IMR-90 (cell line): ENCODE results near the gene DCLRE1B. TPM values are rescaled to one million over a fixed set of nuclear protein-coding genes. Genes with fewer than 3 reads are reported as not detected.

ENCODE experiments used
- ATAC-seq: fragments of 200-7000 bp; cut with Tn5 transposase; 2 replicates; pipeline ENCODE4 v1.9.1; 2020; ENCODE audit warnings: low read depth, mild to moderate bottlenecking, moderate library complexity
- BruUV-seq: library from RNA; stranded (reverse); fragments of 400-500 nt; replicated peaks from 2 replicates; lab custom pipeline; 2021; lab: Mats Ljungman, UMichigan
- CTCF ChIA-PET: fragments of 300-600 bp; formaldehyde crosslinking; extraction: SDS; loops from one replicate; lab custom pipeline; 2021; ENCODE audit warnings: antibody characterized with exemption; lab: Yijun Ruan, JAX
- POLR2A ChIA-PET: fragments of 300-600 bp; sonication (Branson Sonifier 250); formaldehyde crosslinking; loops from one replicate; lab custom pipeline; 2022; ENCODE audit warnings: antibody characterized with exemption; ENCODE audit not compliant: unreplicated experiment; lab: Charles Lee
- DNase-seq: peaks from one replicate; pipeline ENCODE4 v3.0.0; 2013
- H2AFZ ChIP-seq: replicated peaks from 2 replicates; pipeline ENCODE3; 2013; ENCODE audit warnings: low read length, mild to moderate bottlenecking; ENCODE audit not compliant: poor library complexity
- H2AK5ac ChIP-seq: 2 replicates; pipeline ENCODE4 v1.6.1; 2013; ENCODE audit warnings: low read depth, low read length, inconsistent platforms
- H2AK9ac ChIP-seq: replicated peaks from 2 replicates; pipeline ENCODE3; 2013; ENCODE audit warnings: mild to moderate bottlenecking, low read depth, low read length, moderate library complexity; ENCODE audit not compliant: poor library complexity
- H2BK120ac ChIP-seq: 2 replicates; pipeline ENCODE4 v1.6.1; 2013; ENCODE audit warnings: low read depth, low read length, inconsistent platforms
- H2BK15ac ChIP-seq: 3 replicates; pipeline ENCODE4 v1.6.1; 2013; ENCODE audit warnings: low read depth, low read length, inconsistent platforms
- H2BK20ac ChIP-seq: 2 replicates; pipeline ENCODE4 v1.6.1; 2013; ENCODE audit warnings: low read depth, mild to moderate bottlenecking, inconsistent platforms, low read length, moderate library complexity
- H2BK5ac ChIP-seq: 2 replicates; pipeline ENCODE4 v1.6.1; 2013; ENCODE audit warnings: mild to moderate bottlenecking, low read depth, low read length, inconsistent platforms; ENCODE audit not compliant: poor library complexity, severe bottlenecking
- H3K14ac ChIP-seq: replicated peaks from 2 replicates; pipeline ENCODE4 v1.6.1; 2013; ENCODE audit warnings: low read depth, low read length, inconsistent platforms
- H3K18ac ChIP-seq: 2 replicates; pipeline ENCODE4 v1.6.1; 2013; ENCODE audit warnings: low read depth, low read length, control low read depth
- H3K23ac ChIP-seq: 2 replicates; pipeline ENCODE4 v1.6.1; 2013; ENCODE audit warnings: low read depth, low read length, inconsistent platforms
- H3K27ac ChIP-seq: 2 replicates; pipeline ENCODE4 v1.5.1; 2013; ENCODE audit warnings: mild to moderate bottlenecking, control low read depth, low read length; ENCODE audit not compliant: insufficient read depth
- H3K27me3 ChIP-seq: 2 replicates; pipeline ENCODE4 v1.6.1; 2013; ENCODE audit warnings: low read length; ENCODE audit not compliant: control insufficient read depth, insufficient read depth
- H3K36me3 ChIP-seq: 2 replicates; pipeline ENCODE4 v1.6.1; 2013; ENCODE audit warnings: low read length, mixed read lengths; ENCODE audit not compliant: control insufficient read depth, insufficient read depth
- H3K4ac ChIP-seq: 2 replicates; pipeline ENCODE4 v1.6.1; 2013; ENCODE audit warnings: low read depth, low read length, inconsistent platforms
- H3K4me1 ChIP-seq: 2 replicates; pipeline ENCODE4 v1.6.1; 2013; ENCODE audit warnings: low read length, mixed read lengths; ENCODE audit not compliant: control insufficient read depth, insufficient read depth
- H3K4me2 ChIP-seq: 2 replicates; pipeline ENCODE4 v1.6.1; 2013; ENCODE audit warnings: low read depth, mild to moderate bottlenecking, control low read depth, low read length, moderate library complexity
- H3K4me3 ChIP-seq: 2 replicates; pipeline ENCODE4 v1.5.1; 2013; ENCODE audit warnings: low read depth, mild to moderate bottlenecking, control low read depth, low read length, moderate library complexity; ENCODE audit not compliant: insufficient read depth
- H3K56ac ChIP-seq: 2 replicates; pipeline ENCODE4 v1.6.1; 2013; ENCODE audit warnings: low read length, inconsistent platforms; ENCODE audit not compliant: insufficient read depth; ENCODE audit errors: extremely low read depth
- H3K79me1 ChIP-seq, 2 experiments: 2 replicates each; pipeline ENCODE4 v1.6.1; 2013; ENCODE audit warnings: low read length in 2 of 2, inconsistent platforms in 1 of 2, low read depth in 1 of 2
- H3K9ac ChIP-seq: 2 replicates; pipeline ENCODE4 v1.6.1; 2013; ENCODE audit warnings: low read depth, low read length, control low read depth
- H3K9me1 ChIP-seq: 2 replicates; pipeline ENCODE4 v1.6.1; 2013; ENCODE audit warnings: low read length, inconsistent platforms; ENCODE audit not compliant: insufficient read depth
- H3K9me3 ChIP-seq: 2 replicates; pipeline ENCODE4 v1.6.1; 2013; ENCODE audit warnings: low read length; ENCODE audit not compliant: control insufficient read depth, insufficient read depth
- H4K20me1 ChIP-seq: 2 replicates; pipeline ENCODE4 v1.6.1; 2013; ENCODE audit warnings: low read length, inconsistent platforms; ENCODE audit not compliant: insufficient read depth
- H4K5ac ChIP-seq: 2 replicates; pipeline ENCODE4 v1.6.1; 2013; ENCODE audit warnings: mild to moderate bottlenecking, low read depth, low read length, control low read depth
- H4K8ac ChIP-seq, 2 experiments: 2 replicates each; pipeline ENCODE4 v1.6.1; 2013; ENCODE audit warnings: low read depth in 2 of 2, low read length in 2 of 2, control low read depth in 1 of 2, inconsistent platforms in 1 of 2
- H4K91ac ChIP-seq: 2 replicates; pipeline ENCODE4 v1.6.1; 2013; ENCODE audit warnings: low read depth, low read length, inconsistent platforms; ENCODE audit not compliant: insufficient read depth
- CEBPB ChIP-seq: IDR thresholded peaks from 2 replicates; pipeline ENCODE4 v1.6.1; 2012; ENCODE audit warnings: low read depth, low read length, improper control_type of control experiment
- CHD1 ChIP-seq: IDR thresholded peaks from 2 replicates; pipeline ENCODE4 v1.6.1; 2012; ENCODE audit warnings: low read depth, low read length, improper control_type of control experiment
- CTCF ChIP-seq: conservative IDR thresholded peaks from 2 replicates; pipeline ENCODE4 v1.5.1; 2012; ENCODE audit warnings: mild to moderate bottlenecking, low read depth, low read length, improper control_type of control experiment
- FOS ChIP-seq: fragments of 150-350 bp; IDR thresholded peaks from 2 replicates; pipeline ENCODE4 v1.6.1; 2016; ENCODE audit warnings: low read depth, low read length
- MAFK ChIP-seq: IDR thresholded peaks from 2 replicates; pipeline ENCODE4 v1.6.1; 2012; ENCODE audit warnings: low read depth, low read length, improper control_type of control experiment
- MAZ ChIP-seq: IDR thresholded peaks from 2 replicates; pipeline ENCODE4 v1.6.1; 2012; ENCODE audit warnings: low read depth, mild to moderate bottlenecking, low read length, improper control_type of control experiment, moderate library complexity, borderline replicate concordance
- NFE2L2 ChIP-seq: fragments of 150-350 bp; IDR thresholded peaks from 2 replicates; pipeline ENCODE4 v1.6.1; 2016; ENCODE audit warnings: low read depth, mild to moderate bottlenecking, low read length
- RAD21 ChIP-seq: IDR thresholded peaks from 2 replicates; pipeline ENCODE4 v1.6.1; 2012; ENCODE audit warnings: low read length, improper control_type of control experiment
- RCOR1 ChIP-seq: IDR thresholded peaks from 2 replicates; pipeline ENCODE4 v1.6.1; 2012; ENCODE audit warnings: mild to moderate bottlenecking, low read length, improper control_type of control experiment; ENCODE audit not compliant: insufficient replicate concordance
- RFX5 ChIP-seq: IDR thresholded peaks from 2 replicates; pipeline ENCODE4 v1.8.0; 2012; ENCODE audit warnings: low read depth, mild to moderate bottlenecking, low read length, moderate library complexity
- SMC3 ChIP-seq: fragments of 150-350 bp; IDR thresholded peaks from 2 replicates; pipeline ENCODE4 v1.6.1; 2016; ENCODE audit warnings: low read depth, mild to moderate bottlenecking, antibody characterized with exemption, low read length, moderate library complexity
- WGBS, 2 experiments: methylation state at CpG; one replicate each; pipeline versions ENCODE4 v1.1.5 to v1.1.7; 2013; ENCODE audit warnings: missing lambda C conversion rate in 2 of 2; ENCODE audit not compliant: insufficient read length in 1 of 2; ENCODE audit errors: extremely low coverage in 2 of 2; 5-methylcytosine and 5-hydroxymethylcytosine counted together
- dilution Hi-C: fragments of 300-500 bp; cut with HindIII; formaldehyde crosslinking; loops from one replicate; pipeline ENCODE4 v1.14.3; 2018; ENCODE audit warnings: low sequenced_read_pairs; ENCODE audit not compliant: unreplicated experiment
- in situ Hi-C: fragments of 300-500 bp; cut with MboI; formaldehyde crosslinking; loops from 3 replicates; pipeline ENCODE4 v1.14.3; 2019; ENCODE audit warnings: low sequenced_read_pairs, inconsistent platforms, mixed read lengths
- intact Hi-C: fragments of 100-400 bp; cut with micrococcal nuclease; formaldehyde crosslinking; loops from 2 replicates; pipeline ENCODE4 v1.10.0; 2022
- polyA plus RNA-seq, 3 experiments: library from polyadenylated mRNA; depleted of rRNA; stranded (reverse); fragments of >200 nt; gene quantifications; 2 replicates each; pipeline ENCODE4 v1.2.3, GENCODE V29; 2012; ENCODE audit warnings: low replicate concordance in 1 of 3
- total RNA-seq: library from RNA; depleted of rRNA; stranded (reverse); fragments of >200 nt; gene quantifications from 2 replicates; pipeline ENCODE4 v1.2.3, GENCODE V29; 2012
- TF ChIP-seq, protein P1 (sequence below): fragments of 150-350 bp; IDR thresholded peaks from 2 replicates; pipeline ENCODE4 v1.6.1; 2017; ENCODE audit warnings: mild to moderate bottlenecking, antibody characterized with exemption, low read length, low read depth
- TF ChIP-seq, protein P2 (sequence below): fragments of 150-350 bp; IDR thresholded peaks from 2 replicates; pipeline ENCODE4 v1.6.1; 2016; ENCODE audit warnings: low read depth, mild to moderate bottlenecking, low read length, moderate library complexity, borderline replicate concordance

Gene DCLRE1B
- total and polyA plus RNA-seq, 2 of the 4 experiments (the other 2 are of a cell fraction) = 4.9 to 6.1 TPM

DNA sequence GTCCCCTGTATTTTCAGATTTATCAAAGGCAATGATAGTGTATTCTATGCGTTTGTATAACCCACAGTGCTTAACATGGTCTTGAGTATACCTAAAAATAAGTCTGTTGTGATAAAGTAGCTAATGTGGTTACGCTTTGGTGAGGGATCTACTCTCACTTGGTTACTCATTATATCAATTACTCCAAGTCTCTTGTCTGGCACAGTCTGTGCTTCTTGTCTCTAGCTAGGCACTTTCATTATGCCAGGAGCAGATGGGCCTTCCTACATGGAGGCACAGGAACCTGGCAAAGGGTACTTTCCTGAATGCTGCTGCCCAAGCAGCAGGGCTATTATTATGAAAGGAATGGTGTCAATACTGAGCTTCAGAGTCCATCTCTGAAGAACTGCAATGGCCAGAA, 29.4 kb upstream of the DCLRE1B start:
- Histone ChIP-seq H3K27me3 (no peaks in the 10 kb centered on the region), H3K14ac (no peak overlapping the region), H3K4me3 (no peak overlapping the region), H2AFZ (no peak overlapping the region), H3K23ac (no peak overlapping the region), H2BK120ac (no peak overlapping the region), H2BK20ac (no peak overlapping the region), H2AK5ac (no peak overlapping the region), H3K4me1 (0 out of 2 replicates have a peak, but pooled peaks cover 2% of the 10 kb centered on the region), H3K9me1 (peaks cover 3% of the 10 kb centered on the region; the same call in 1 of the 2 replicates), H3K56ac (no peak overlapping the region; the same call in 1 of the 2 replicates), H3K4ac (no peak overlapping the region), H4K5ac (no peak overlapping the region), H3K9ac (no peak overlapping the region), H2BK15ac (no peak overlapping the region), H3K9me3 (no peaks in the 10 kb centered on the region), H3K18ac (no peak overlapping the region), H2AK9ac (no peak overlapping the region), H4K8ac (no peak overlapping the region), H3K36me3 (no peaks in the 10 kb centered on the region), H2BK5ac (no peak overlapping the region), H3K79me1 (no peaks in the 10 kb centered on the region), H3K27ac (no peak overlapping the region), H4K20me1 (no peaks in the 10 kb centered on the region), H4K91ac (no peak overlapping the region), H3K4me2 (no peak overlapping the region)
- dilution Hi-C loops (no loop called here), intact Hi-C loops (no loop called here), in situ Hi-C loops (no loop called here)
- no peak for TF ChIP-seq RCOR1
- TF ChIP-seq SMC3 = no peak
- no peak for TF ChIP-seq RFX5
- TF ChIP-seq, protein P1, sequence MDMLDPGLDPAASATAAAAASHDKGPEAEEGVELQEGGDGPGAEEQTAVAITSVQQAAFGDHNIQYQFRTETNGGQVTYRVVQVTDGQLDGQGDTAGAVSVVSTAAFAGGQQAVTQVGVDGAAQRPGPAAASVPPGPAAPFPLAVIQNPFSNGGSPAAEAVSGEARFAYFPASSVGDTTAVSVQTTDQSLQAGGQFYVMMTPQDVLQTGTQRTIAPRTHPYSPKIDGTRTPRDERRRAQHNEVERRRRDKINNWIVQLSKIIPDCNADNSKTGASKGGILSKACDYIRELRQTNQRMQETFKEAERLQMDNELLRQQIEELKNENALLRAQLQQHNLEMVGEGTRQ = no peak
- no peak for TF ChIP-seq FOS
- TF ChIP-seq CHD1 = no peak
- TF ChIP-seq NFE2L2 = no peak
- TF ChIP-seq, protein P2, sequence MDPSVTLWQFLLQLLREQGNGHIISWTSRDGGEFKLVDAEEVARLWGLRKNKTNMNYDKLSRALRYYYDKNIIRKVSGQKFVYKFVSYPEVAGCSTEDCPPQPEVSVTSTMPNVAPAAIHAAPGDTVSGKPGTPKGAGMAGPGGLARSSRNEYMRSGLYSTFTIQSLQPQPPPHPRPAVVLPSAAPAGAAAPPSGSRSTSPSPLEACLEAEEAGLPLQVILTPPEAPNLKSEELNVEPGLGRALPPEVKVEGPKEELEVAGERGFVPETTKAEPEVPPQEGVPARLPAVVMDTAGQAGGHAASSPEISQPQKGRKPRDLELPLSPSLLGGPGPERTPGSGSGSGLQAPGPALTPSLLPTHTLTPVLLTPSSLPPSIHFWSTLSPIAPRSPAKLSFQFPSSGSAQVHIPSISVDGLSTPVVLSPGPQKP = no peak
- TF ChIP-seq CEBPB = no peak
- no peak for TF ChIP-seq MAFK
- no peak for TF ChIP-seq CTCF
- TF ChIP-seq MAZ = no peak
- TF ChIP-seq RAD21 = no peak
- POLR2A ChIA-PET = no interaction called here
- CTCF ChIA-PET = no interaction called here
- DNase-seq (no peak), ATAC-seq (no peak)
- BruUV-seq = no TSS peak
- no CpG with 5 or more reads among the region's 2 CpGs for WGBS, 2 experiments
